AG04450 (cell line): ENCODE measurements around the gene MYH11. TPM values are rescaled to one million over a fixed set of nuclear protein-coding genes. Genes with fewer than 3 reads are reported as not detected.

Experiments
- CTCF ChIA-PET: fragments of 300-600, 350-600 bp; formaldehyde crosslinking; extraction: SDS; loops from one replicate; lab custom pipeline; 2022; ENCODE audit warnings: antibody characterized with exemption, inconsistent platforms; lab: Charles Lee
- POLR2A ChIA-PET: fragments of 350-600 bp; formaldehyde crosslinking; extraction: SDS; loops from one replicate; lab custom pipeline; 2021; ENCODE audit warnings: antibody characterized with exemption, inconsistent platforms; lab: Yijun Ruan, JAX
- DNase-seq: peaks from one replicate; pipeline ENCODE4 v3.0.0-alpha.2; 2011; ENCODE audit warnings: low read depth, low spot score
- H3K27ac ChIP-seq: one replicate; pipeline ENCODE4 v1.5.1; 2012; ENCODE audit warnings: low read depth, low read length, control low read depth
- H3K27me3 ChIP-seq: one replicate; pipeline ENCODE4 v1.6.0; 2012; ENCODE audit warnings: low read length; ENCODE audit not compliant: control insufficient read depth, insufficient read depth
- H3K4me3 ChIP-seq: 2 replicates; pipeline ENCODE4 v1.5.1; 2011; ENCODE audit warnings: mild to moderate bottlenecking, low read depth, low read length, control low read depth
- H3K9me3 ChIP-seq: 2 replicates; pipeline ENCODE4 v1.5.1; 2012; ENCODE audit warnings: low read length; ENCODE audit not compliant: control insufficient read depth, insufficient read depth
- CTCF ChIP-seq: IDR thresholded peaks from 2 replicates; pipeline ENCODE4 v1.5.1; 2011; ENCODE audit warnings: low read depth, low read length, control low read depth, inconsistent platforms
- polyA plus RNA-seq: library from polyadenylated mRNA; depleted of rRNA; stranded (reverse); fragments of >200 nt; gene quantifications from 2 replicates; pipeline ENCODE4 v1.2.3, GENCODE V29; 2011

Gene MYH11
- polyA plus RNA-seq, 1 experiment, result 0.20 TPM

GRCh38 chr16:15899538-15900100 is 42.8 kb upstream of the MYH11 start:
- CTCF ChIA-PET, result interaction anchor here (1.9 kb wide), 1 partner anchor 25 kb away, joined by 9 read pairs; no protein-coding TSS in a partner anchor
- peak overlapping the region; percentile 65 for H3K27ac ChIP-seq
- H3K27me3 ChIP-seq, result no peaks in the 10 kb centered on the region
- H3K4me3 ChIP-seq, result no peak overlapping the region
- TF ChIP-seq CTCF, result no peak
- POLR2A ChIA-PET, result no interaction called here
- H3K9me3 ChIP-seq, result no peaks in the 10 kb centered on the region
- DNase-seq, result peak; percentile 66

- TF ChIP-seq CTCF, result no peak
- ChIA-PET CTCF (no interaction called here), POLR2A (no interaction called here)
Observed at GRCh38 chr16:15898654-15899053, 41.8 kb upstream of the MYH11 start.

GRCh38 chr16:15897834-15898254 is 41.0 kb upstream of the MYH11 start:
- no peak for DNase-seq
- Histone ChIP-seq H3K9me3 (no peaks in the 10 kb centered on the region), H3K27ac (peak overlapping the region; percentile 39), H3K4me3 (peak overlapping the region; percentile 23; the same call in 1 of the 2 replicates), H3K27me3 (no peaks in the 10 kb centered on the region)
- no peak for TF ChIP-seq CTCF
- POLR2A ChIA-PET, result interaction anchor here (0.8 kb wide), 1 partner anchor 10 kb away, joined by 3 read pairs; the partner anchor contains the start of gene CEP20
- CTCF ChIA-PET, result no interaction called here

More at GRCh38 chr16:15898654-15899053, 41.8 kb upstream of the MYH11 start:
- Histone ChIP-seq H3K4me3 (no peak overlapping the region), H3K9me3 (no peaks in the 10 kb centered on the region), H3K27me3 (no peaks in the 10 kb centered on the region), H3K27ac (no peak overlapping the region)
- DNase-seq, result no peak

- no peak for DNase-seq
- Histone ChIP-seq H3K4me3 (no peak overlapping the region), H3K9me3 (no peaks in the 10 kb centered on the region), H3K27me3 (no peaks in the 10 kb centered on the region), H3K27ac (no peak overlapping the region)
- CTCF ChIA-PET, result no interaction called here
- TF ChIP-seq CTCF, result no peak
- POLR2A ChIA-PET, result interaction anchor here (0.6 to 0.8 kb wide), 2 partner anchors 9 to 108 kb away, joined by 3 to 5 read pairs; partner anchors contain the start of gene CEP20
Observed at GRCh38 chr16:15897121-15897780, 40.4 kb upstream of the MYH11 start.
